DOHH2 (cell line): ENCODE measurements around the gene GKN1.
A peak's percentile ranks its signal among the peaks of the same experiment; 100 is the strongest.

Experiments
- H3F3A ChIP-seq: fragments of 200-600 bp; sonication (generic), shearing (Covaris generic); 2 replicates; pipeline ENCODE4 v1.6.0; 2016; ENCODE audit warnings: antibody characterized with exemption, mild to moderate bottlenecking; ENCODE audit not compliant: control insufficient read depth, insufficient read depth
- H3K27ac ChIP-seq: fragments of 200-600 bp; sonication (generic); 2 replicates; pipeline ENCODE4 v1.5.1; 2014; ENCODE audit warnings: low read depth, mild to moderate bottlenecking, low read length, moderate library complexity
- H3K27me3 ChIP-seq: fragments of 200-600 bp; sonication (generic); 2 replicates; pipeline ENCODE4 v1.6.1; 2014; ENCODE audit warnings: mild to moderate bottlenecking, low read length, mixed read lengths; ENCODE audit not compliant: control insufficient read depth
- H3K36me3 ChIP-seq: fragments of 200-600 bp; sonication (generic); 2 replicates; pipeline ENCODE4 v1.6.1; 2014; ENCODE audit warnings: mild to moderate bottlenecking, low read length, moderate library complexity, mixed read lengths; ENCODE audit not compliant: control insufficient read depth
- H3K4me1 ChIP-seq: fragments of 200-600 bp; sonication (generic); 2 replicates; pipeline ENCODE4 v1.6.1; 2014; ENCODE audit warnings: mild to moderate bottlenecking, low read length, mixed read lengths; ENCODE audit not compliant: control insufficient read depth
- H3K4me2 ChIP-seq: fragments of 200-600 bp; sonication (generic); 2 replicates; pipeline ENCODE4 v1.6.0; 2014; ENCODE audit warnings: mild to moderate bottlenecking, low read length, moderate library complexity
- H3K4me3 ChIP-seq: fragments of 200-600 bp; sonication (generic); 2 replicates; pipeline ENCODE4 v1.5.1; 2014; ENCODE audit warnings: mild to moderate bottlenecking, low read length, mixed read lengths
- H3K79me2 ChIP-seq: fragments of 200-600 bp; sonication (generic); 2 replicates; pipeline ENCODE4 v1.6.1; 2014; ENCODE audit warnings: mild to moderate bottlenecking, low read length, mixed read lengths; ENCODE audit not compliant: control insufficient read depth
- H3K9me2 ChIP-seq: fragments of 200-600 bp; sonication (generic); replicated peaks from 2 replicates; pipeline ENCODE4 v1.6.1; 2014; ENCODE audit warnings: mild to moderate bottlenecking, low read length, mixed read lengths; ENCODE audit not compliant: control insufficient read depth
- H3K9me3 ChIP-seq: fragments of 200-600 bp; sonication (generic); 2 replicates; pipeline ENCODE4 v1.6.1; 2014; ENCODE audit warnings: antibody characterized with exemption, low read length, mixed read lengths; ENCODE audit not compliant: control insufficient read depth, insufficient read depth
- H4K20me1 ChIP-seq: fragments of 200-600 bp; sonication (generic); 2 replicates; pipeline ENCODE4 v1.6.0; 2014; ENCODE audit warnings: low read depth, mild to moderate bottlenecking, antibody characterized with exemption, low read length, moderate library complexity; ENCODE audit not compliant: control insufficient read depth, insufficient read depth
- EZH2phosphoT487 ChIP-seq: fragments of 200-600 bp; sonication (generic); IDR thresholded peaks from 2 replicates; pipeline ENCODE4 v1.6.1; 2017; ENCODE audit warnings: borderline replicate concordance, mild to moderate bottlenecking, antibody characterized with exemption, low read length, moderate library complexity, mixed read lengths
- TF ChIP-seq, protein P1 (sequence below): fragments of 200-600 bp; sonication (generic); IDR thresholded peaks from one replicate; pipeline ENCODE4 v1.5.1; 2014; ENCODE audit warnings: antibody characterized with exemption, mild to moderate bottlenecking, low read depth, low read length; ENCODE audit not compliant: poor library complexity, severe bottlenecking

GKN1 gene

GRCh38 chr2:68940369-68940768 is 34.1 kb upstream of the GKN1 start:
- H3K4me1 ChIP-seq, result peaks cover 3% of the 10 kb centered on the region; the same call in 1 of the 2 replicates
- H3K9me2 ChIP-seq, result no peaks in the 10 kb centered on the region
- TF ChIP-seq EZH2phosphoT487, result no peak
- TF ChIP-seq, protein P1, sequence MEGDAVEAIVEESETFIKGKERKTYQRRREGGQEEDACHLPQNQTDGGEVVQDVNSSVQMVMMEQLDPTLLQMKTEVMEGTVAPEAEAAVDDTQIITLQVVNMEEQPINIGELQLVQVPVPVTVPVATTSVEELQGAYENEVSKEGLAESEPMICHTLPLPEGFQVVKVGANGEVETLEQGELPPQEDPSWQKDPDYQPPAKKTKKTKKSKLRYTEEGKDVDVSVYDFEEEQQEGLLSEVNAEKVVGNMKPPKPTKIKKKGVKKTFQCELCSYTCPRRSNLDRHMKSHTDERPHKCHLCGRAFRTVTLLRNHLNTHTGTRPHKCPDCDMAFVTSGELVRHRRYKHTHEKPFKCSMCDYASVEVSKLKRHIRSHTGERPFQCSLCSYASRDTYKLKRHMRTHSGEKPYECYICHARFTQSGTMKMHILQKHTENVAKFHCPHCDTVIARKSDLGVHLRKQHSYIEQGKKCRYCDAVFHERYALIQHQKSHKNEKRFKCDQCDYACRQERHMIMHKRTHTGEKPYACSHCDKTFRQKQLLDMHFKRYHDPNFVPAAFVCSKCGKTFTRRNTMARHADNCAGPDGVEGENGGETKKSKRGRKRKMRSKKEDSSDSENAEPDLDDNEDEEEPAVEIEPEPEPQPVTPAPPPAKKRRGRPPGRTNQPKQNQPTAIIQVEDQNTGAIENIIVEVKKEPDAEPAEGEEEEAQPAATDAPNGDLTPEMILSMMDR, result no peak
- H3K79me2 ChIP-seq, result no peaks in the 10 kb centered on the region
- H3K4me2 ChIP-seq, result no peak overlapping the region
- no peak overlapping the region for H3K27ac ChIP-seq
- no peaks in the 10 kb centered on the region for H4K20me1 ChIP-seq
- H3K9me3 ChIP-seq, result no peaks in the 10 kb centered on the region; the same call in 1 of the 2 replicates
- peaks cover 4% of the 10 kb centered on the region for H3K27me3 ChIP-seq
- H3K36me3 ChIP-seq, result no peaks in the 10 kb centered on the region
- no peak overlapping the region for H3K4me3 ChIP-seq
- no peaks in the 10 kb centered on the region for H3F3A ChIP-seq

- H3K79me2 ChIP-seq, result no peaks in the 10 kb centered on the region
- H4K20me1 ChIP-seq, result no peaks in the 10 kb centered on the region
- no peak overlapping the region for H3K27ac ChIP-seq
- H3K4me1 ChIP-seq, result peaks cover 3% of the 10 kb centered on the region; the same call in 1 of the 2 replicates
- H3K36me3 ChIP-seq, result no peaks in the 10 kb centered on the region
- no peaks in the 10 kb centered on the region for H3K9me2 ChIP-seq
- H3F3A ChIP-seq, result no peaks in the 10 kb centered on the region
- no peaks in the 10 kb centered on the region; the same call in 1 of the 2 replicates for H3K9me3 ChIP-seq
- H3K4me2 ChIP-seq, result no peak overlapping the region
- no peak overlapping the region for H3K4me3 ChIP-seq
- peaks cover 8% of the 10 kb centered on the region; the same call in 1 of the 2 replicates for H3K27me3 ChIP-seq
- TF ChIP-seq EZH2phosphoT487, result no peak
- TF ChIP-seq, protein P1, result no peak
Measured at GRCh38 chr2:68942827-68943226, 31.6 kb upstream of the GKN1 start.

DNA sequence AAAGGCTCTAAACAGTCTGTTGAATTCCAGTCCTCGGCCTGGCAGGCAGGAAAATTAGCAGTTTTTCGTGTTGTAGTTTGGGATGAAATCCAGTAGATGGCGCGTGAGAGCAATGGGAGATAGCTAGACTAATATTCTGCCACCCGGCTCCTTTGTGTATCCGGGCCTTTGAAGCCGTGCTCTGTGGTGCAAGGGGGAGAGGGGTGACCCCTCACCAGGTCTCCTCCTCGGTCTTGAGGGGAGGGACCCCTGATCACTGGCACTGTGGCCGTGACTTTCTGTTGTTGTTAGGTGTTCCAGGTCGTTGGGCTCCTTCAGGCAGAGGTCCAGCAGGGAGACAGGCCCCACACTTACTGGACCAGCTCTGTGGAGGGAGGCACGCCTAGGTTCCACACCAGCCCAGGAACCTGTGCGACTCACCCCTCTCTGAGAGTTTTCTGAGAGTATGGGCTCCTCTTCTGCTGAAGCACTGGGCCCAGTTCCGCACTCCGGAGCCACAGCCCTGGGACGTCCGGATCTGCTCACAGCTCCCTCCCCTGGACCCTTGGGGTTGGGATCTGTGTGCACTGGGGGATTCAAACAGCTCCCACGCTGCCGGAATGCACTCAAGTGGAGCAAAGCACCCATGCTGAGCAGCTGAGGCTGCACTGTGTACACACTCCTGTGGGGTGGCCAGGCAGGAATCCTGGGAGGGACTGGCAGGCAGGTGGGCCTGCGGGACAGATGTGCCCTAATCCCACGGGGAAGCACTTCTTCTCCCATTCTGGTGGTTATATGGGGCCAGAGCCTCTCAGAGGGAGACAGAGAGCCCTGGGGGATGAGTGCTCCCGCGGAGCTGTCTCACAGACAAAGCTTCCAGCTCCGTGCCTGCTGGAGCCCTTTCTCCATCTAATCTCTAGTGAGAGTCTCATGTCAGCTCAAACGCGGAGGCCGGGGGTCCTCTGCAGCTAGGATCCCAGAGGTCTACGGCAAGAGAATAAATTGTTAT is 30.6 kb upstream of the GKN1 start:
- Histone ChIP-seq H3K27me3 (peaks cover 8% of the 10 kb centered on the region; the same call in 1 of the 2 replicates), H3F3A (no peaks in the 10 kb centered on the region), H3K4me2 (peak overlapping the region; percentile 29), H4K20me1 (no peaks in the 10 kb centered on the region), H3K4me3 (no peak overlapping the region), H3K36me3 (no peaks in the 10 kb centered on the region), H3K9me3 (no peaks in the 10 kb centered on the region; the same call in 1 of the 2 replicates), H3K27ac (no peak overlapping the region), H3K79me2 (no peaks in the 10 kb centered on the region), H3K9me2 (no peaks in the 10 kb centered on the region), H3K4me1 (peaks cover 3% of the 10 kb centered on the region; the same call in 1 of the 2 replicates)
- TF ChIP-seq, protein P1, result peak; percentile 87
- no peak for TF ChIP-seq EZH2phosphoT487
